ENCODE measurements around the gene ZNF423.

Gene ZNF423

DNA sequence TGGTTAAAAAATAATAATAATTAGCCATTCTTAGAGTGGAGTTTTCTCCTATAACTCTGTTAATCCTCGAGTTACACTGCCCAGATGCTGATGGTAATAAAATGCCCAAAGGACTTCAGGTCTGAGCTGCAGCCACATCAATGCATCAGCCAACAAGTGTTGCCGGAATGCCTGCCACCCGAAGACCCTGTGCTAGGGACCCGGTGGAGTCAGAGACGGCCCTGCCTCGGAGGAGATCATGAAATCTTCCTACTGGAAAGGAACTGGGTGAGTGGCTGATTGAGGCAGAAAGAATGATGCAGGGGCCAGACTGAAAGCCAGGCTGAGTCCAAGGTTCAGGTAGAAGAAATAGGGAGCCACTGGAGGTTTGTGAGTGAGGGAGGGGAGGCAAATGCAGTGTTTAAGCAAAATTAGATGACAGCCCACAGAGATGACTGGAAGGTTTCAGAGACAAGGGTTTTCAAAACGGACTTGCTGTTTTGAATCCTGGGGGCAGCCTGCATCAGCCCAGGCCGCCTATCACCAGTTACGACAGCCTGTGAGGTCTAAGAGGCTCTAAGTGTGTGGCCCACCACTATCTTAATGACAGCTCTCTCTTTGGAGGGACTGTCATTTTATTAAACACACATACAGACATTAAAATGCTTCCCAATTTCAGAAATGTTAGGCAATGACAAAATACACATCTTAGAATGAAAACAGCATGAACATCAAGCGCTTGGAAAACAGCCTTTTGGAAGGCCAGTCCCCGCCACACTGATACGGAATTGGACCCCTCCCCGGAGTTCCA, 100.0 kb downstream of the ZNF423 start:
- TF ChIP-seq POLR2AphosphoS5 (IDR thresholded peaks at IDR 0.05; ENCODE audit: low read depth, low read length), result no peak
- no peak for TF ChIP-seq PAX5 (IDR thresholded peaks at IDR 0.05; ENCODE audit: insufficient read depth, low read length, severe bottlenecking)
- TF ChIP-seq SPI1 (IDR thresholded peaks at IDR 0.05; ENCODE audit: low read depth, low read length), result no peak
- TF ChIP-seq POLR2A (IDR thresholded peaks at IDR 0.05; ENCODE audit: low read depth, low read length), result no peak
- TF ChIP-seq POU2F2 (IDR thresholded peaks at IDR 0.05; ENCODE audit: low read depth, low read length), result no peak
- TF ChIP-seq TAF1 (IDR thresholded peaks at IDR 0.05; ENCODE audit: low read depth, low read length), result no peak
- DNase-seq (ENCODE audit: insufficient read length, low spot score) (no peak), FAIRE-seq (no peak)

DNA sequence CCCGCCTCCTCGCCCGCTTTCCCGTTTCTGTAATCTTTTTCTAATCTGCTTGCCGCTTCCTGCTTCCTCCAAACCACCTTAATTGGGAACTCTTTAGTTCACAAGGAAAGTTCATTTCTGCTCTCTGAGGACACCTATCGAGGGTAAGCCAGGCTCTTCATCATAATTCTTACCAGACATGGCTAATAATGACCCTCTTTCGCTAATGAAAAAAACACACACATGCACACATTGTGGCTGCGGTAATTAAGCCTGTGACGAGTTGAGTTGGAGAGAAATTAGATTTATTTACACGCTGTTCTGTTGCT, 100.6 kb downstream of the ZNF423 start:
- no peak for DNase-seq (ENCODE audit: insufficient read length, low spot score)
- no peak for FAIRE-seq
- TF ChIP-seq TAF1 (IDR thresholded peaks at IDR 0.05; ENCODE audit: low read depth, low read length) (no peak), PAX5 (IDR thresholded peaks at IDR 0.05; ENCODE audit: insufficient read depth, low read length, severe bottlenecking) (no peak), POU2F2 (IDR thresholded peaks at IDR 0.05; ENCODE audit: low read depth, low read length) (no peak), POLR2AphosphoS5 (IDR thresholded peaks at IDR 0.05; ENCODE audit: low read depth, low read length) (no peak), POLR2A (IDR thresholded peaks at IDR 0.05; ENCODE audit: low read depth, low read length) (no peak), SPI1 (IDR thresholded peaks at IDR 0.05; ENCODE audit: low read depth, low read length) (no peak)

DNA sequence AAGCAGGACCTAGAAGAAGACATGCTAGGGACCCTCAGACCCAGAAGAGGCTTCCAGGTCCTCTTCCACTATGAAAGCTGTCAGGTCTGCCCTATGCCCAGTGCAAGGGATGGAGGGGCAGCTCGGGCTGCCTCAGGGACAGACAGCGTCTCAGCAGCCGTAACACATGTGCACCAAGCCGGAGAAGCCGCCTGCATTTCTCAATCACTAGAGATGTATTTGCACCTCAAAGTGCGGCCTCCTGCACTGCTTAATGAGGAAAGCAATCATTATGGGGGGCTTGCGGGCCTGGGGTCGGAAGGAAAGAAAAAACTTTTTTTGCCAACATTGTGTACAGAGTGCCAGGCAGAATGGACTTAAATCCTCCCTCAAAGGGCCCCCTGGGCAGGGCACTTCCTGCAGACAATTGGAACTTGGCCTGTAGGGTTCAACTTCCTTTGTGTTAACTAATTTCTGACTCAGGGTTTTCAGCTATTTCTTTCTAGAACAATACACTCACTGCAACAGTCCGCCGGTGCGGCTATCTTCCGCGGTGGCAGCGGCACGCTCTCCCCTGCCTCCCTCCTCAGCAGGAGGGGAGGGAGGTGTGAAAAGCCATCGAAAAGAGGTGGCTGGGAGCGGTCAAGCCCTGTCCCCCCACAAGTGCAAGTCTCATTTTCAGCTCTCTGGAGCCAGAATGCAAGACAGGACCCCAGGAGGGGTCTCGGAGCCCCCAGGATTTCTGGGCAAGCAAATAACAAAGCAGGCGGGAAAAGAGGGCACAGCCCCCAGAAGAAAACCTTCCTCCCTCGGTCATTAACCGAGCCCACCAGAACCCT, 101.2 kb downstream of the ZNF423 start:
- TF ChIP-seq POU2F2 (IDR thresholded peaks at IDR 0.05; ENCODE audit: low read depth, low read length), result no peak
- TF ChIP-seq POLR2AphosphoS5 (IDR thresholded peaks at IDR 0.05; ENCODE audit: low read depth, low read length), result no peak
- no peak for TF ChIP-seq SPI1 (IDR thresholded peaks at IDR 0.05; ENCODE audit: low read depth, low read length)
- TF ChIP-seq PAX5 (IDR thresholded peaks at IDR 0.05; ENCODE audit: insufficient read depth, low read length, severe bottlenecking), result no peak
- TF ChIP-seq POLR2A (IDR thresholded peaks at IDR 0.05; ENCODE audit: low read depth, low read length), result no peak
- no peak for TF ChIP-seq TAF1 (IDR thresholded peaks at IDR 0.05; ENCODE audit: low read depth, low read length)
- DNase-seq (ENCODE audit: insufficient read length, low spot score), result no peak
- FAIRE-seq, result no peak

DNA sequence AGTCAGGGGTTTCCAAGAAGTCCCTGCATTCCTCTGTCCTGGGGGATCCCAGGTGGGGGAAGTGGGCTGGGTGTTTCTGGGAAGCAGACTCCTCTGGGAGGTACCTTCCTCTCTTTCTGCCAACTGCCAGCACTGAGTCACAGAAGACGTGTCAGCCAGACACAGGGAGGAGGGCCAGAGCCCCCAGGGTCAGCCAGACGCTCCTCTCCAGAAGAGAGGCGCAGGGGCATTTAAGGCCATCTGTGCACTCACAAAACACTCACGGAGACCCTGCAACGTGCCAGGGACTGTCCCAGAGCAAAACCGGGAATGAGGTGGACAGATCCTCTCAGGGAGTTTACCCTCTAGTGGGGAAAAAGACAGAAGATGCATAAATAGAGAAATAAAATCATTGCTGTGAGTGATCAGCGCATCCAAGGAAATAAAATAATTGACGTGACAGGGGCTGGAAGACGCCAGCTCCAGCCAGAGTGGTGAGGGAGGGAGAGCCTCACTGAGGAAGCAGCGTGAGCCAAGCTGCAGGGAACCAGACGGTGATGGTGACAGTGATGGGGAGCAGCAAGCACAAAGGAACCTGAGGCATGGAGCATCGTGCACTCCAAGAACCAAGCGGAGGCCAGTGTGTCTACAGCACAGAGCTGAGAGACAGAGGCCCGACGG, 105.4 kb downstream of the ZNF423 start:
- TF ChIP-seq PAX5 (IDR thresholded peaks at IDR 0.05; ENCODE audit: insufficient read depth, low read length, severe bottlenecking) (no peak), TAF1 (IDR thresholded peaks at IDR 0.05; ENCODE audit: low read depth, low read length) (no peak), POU2F2 (IDR thresholded peaks at IDR 0.05; ENCODE audit: low read depth, low read length) (no peak), POLR2A (IDR thresholded peaks at IDR 0.05; ENCODE audit: low read depth, low read length) (no peak), SPI1 (IDR thresholded peaks at IDR 0.05; ENCODE audit: low read depth, low read length) (no peak), POLR2AphosphoS5 (IDR thresholded peaks at IDR 0.05; ENCODE audit: low read depth, low read length) (no peak)
- DNase-seq (ENCODE audit: insufficient read length, low spot score) (no peak), FAIRE-seq (no peak)

DNA sequence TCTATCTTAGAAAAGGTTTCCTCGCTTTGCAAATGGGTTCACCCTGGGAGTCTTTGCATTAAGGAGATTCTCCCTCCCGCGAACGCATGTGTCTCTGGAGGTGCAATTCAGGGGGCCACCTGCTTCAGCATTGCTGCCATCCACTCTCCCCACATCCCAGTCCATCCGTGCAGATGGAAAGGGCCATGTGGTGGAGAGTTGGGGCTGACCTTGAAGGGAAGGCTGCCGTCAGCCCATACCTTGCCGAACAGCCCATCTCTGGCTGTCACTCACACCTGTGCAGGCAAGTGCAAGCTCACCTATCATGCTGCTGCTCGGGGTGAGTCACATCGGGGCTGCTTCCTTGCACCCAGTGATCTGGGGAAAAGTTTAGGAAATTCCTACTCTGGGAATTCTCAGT, 106.1 kb downstream of the ZNF423 start:
- DNase-seq (ENCODE audit: insufficient read length, low spot score) (no peak), FAIRE-seq (no peak)
- TF ChIP-seq POLR2AphosphoS5 (IDR thresholded peaks at IDR 0.05; ENCODE audit: low read depth, low read length) (no peak), PAX5 (IDR thresholded peaks at IDR 0.05; ENCODE audit: insufficient read depth, low read length, severe bottlenecking) (no peak), POLR2A (IDR thresholded peaks at IDR 0.05; ENCODE audit: low read depth, low read length) (no peak), POU2F2 (IDR thresholded peaks at IDR 0.05; ENCODE audit: low read depth, low read length) (no peak), TAF1 (IDR thresholded peaks at IDR 0.05; ENCODE audit: low read depth, low read length) (no peak), SPI1 (IDR thresholded peaks at IDR 0.05; ENCODE audit: low read depth, low read length) (no peak)

DNA sequence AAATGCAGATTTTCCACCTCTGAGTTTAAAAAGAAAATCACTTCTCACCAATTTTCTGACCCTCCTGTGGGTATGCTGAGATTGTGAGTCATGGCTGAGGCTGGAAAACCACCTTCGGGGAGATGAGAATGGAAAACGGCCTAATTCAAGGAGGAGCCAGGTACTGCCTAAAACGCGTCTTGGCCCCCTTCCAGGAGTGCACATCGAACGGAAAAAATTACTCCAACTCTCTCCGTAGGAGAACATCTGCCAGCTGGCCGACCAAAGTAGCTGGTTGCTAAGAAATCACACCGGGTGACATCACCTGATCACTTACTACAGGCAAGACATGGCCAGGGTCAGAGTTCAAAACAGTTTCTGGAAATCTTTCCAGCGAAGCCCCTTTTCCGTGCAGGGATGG, 107.6 kb downstream of the ZNF423 start:
- no peak for TF ChIP-seq PAX5 (IDR thresholded peaks at IDR 0.05; ENCODE audit: insufficient read depth, low read length, severe bottlenecking)
- TF ChIP-seq POLR2A (IDR thresholded peaks at IDR 0.05; ENCODE audit: low read depth, low read length), result no peak
- no peak for TF ChIP-seq POLR2AphosphoS5 (IDR thresholded peaks at IDR 0.05; ENCODE audit: low read depth, low read length)
- TF ChIP-seq SPI1 (IDR thresholded peaks at IDR 0.05; ENCODE audit: low read depth, low read length), result no peak
- TF ChIP-seq TAF1 (IDR thresholded peaks at IDR 0.05; ENCODE audit: low read depth, low read length), result no peak
- TF ChIP-seq POU2F2 (IDR thresholded peaks at IDR 0.05; ENCODE audit: low read depth, low read length), result no peak
- DNase-seq (ENCODE audit: insufficient read length, low spot score), result no peak
- FAIRE-seq, result no peak

DNA sequence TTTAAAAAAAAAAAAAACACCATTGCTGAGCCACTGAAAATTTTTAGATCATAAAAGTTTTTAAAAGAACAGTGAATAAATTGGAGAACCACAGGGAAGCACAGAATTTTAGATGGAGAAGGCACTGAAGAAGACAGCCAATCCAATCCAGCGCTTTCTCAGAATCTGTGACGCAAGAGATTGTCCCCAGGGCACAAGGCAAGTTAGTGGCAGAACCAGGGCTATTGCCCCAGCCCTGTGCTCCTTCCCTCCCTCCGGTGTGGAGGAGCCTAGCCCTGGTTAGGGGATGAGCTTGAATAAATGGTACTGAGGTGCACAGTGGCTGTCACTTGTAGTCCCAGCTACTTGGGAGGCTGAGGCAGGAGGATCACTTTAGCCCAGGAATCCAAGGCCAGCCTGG, 108.3 kb downstream of the ZNF423 start:
- TF ChIP-seq POLR2AphosphoS5 (IDR thresholded peaks at IDR 0.05; ENCODE audit: low read depth, low read length) (no peak), TAF1 (IDR thresholded peaks at IDR 0.05; ENCODE audit: low read depth, low read length) (no peak), SPI1 (IDR thresholded peaks at IDR 0.05; ENCODE audit: low read depth, low read length) (no peak), POU2F2 (IDR thresholded peaks at IDR 0.05; ENCODE audit: low read depth, low read length) (no peak), PAX5 (IDR thresholded peaks at IDR 0.05; ENCODE audit: insufficient read depth, low read length, severe bottlenecking) (no peak), POLR2A (IDR thresholded peaks at IDR 0.05; ENCODE audit: low read depth, low read length) (no peak)
- FAIRE-seq (no peak), DNase-seq (ENCODE audit: insufficient read length, low spot score) (no peak)

DNA sequence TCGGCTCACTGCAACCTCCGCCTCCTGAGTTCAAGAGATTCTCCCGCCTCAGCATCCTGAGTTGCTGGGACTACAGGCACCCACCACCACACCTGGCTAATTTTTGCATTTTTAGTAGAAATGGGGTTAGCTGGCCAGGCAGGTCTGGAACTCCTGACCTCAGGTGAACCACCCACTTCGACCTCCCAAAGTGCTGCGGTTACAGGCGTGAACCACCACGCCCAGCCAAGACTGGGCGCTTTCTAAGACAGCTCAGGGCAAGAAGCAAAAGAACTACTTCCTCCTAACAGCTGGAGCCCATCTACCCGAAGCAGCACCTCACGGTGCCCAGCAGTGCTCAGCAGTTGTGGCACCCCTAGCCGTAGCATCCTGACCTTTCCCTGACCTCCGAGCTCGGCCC, 109.4 kb downstream of the ZNF423 start:
- DNase-seq (ENCODE audit: insufficient read length, low spot score) (no peak), FAIRE-seq (no peak)
- no peak for TF ChIP-seq POU2F2 (IDR thresholded peaks at IDR 0.05; ENCODE audit: low read depth, low read length)

DNA sequence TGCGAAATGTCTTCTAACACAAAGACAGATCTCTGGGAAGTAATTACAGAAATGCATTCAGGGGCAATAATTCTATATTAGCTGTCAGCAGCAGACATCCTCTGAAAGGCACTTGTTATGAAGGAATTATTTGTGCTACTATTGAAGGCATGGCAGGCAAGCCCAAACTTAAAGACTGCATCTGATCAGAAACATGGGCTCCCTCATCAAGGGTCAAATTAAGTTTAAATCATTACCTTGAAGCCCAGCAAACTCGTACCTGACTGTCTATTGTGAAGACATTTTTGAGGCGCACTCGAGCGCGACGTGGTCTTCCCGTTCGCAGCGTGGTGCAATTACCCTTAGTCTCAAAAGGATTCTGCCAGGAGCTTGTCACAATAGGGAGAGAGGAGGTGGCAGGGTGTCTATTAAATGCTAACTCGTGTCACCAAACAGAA, 110.6 kb downstream of the ZNF423 start:
- FAIRE-seq, result no peak
- no peak for DNase-seq (ENCODE audit: insufficient read length, low spot score)
- TF ChIP-seq POLR2AphosphoS5 (IDR thresholded peaks at IDR 0.05; ENCODE audit: low read depth, low read length) (no peak), PAX5 (IDR thresholded peaks at IDR 0.05; ENCODE audit: insufficient read depth, low read length, severe bottlenecking) (no peak), SPI1 (IDR thresholded peaks at IDR 0.05; ENCODE audit: low read depth, low read length) (no peak), POU2F2 (IDR thresholded peaks at IDR 0.05; ENCODE audit: low read depth, low read length) (no peak), TAF1 (IDR thresholded peaks at IDR 0.05; ENCODE audit: low read depth, low read length) (no peak), POLR2A (IDR thresholded peaks at IDR 0.05; ENCODE audit: low read depth, low read length) (no peak)

Measured in GM12891 (cell line).